Effector memory CD4-positive, alpha-beta T cell (primary cell): ENCODE results near the gene HSF5.

Source experiments
- DNase-seq, 3 donors: peaks; one replicate each; pipeline ENCODE4 v3.0.0-alpha.2; 2020
- H3K27ac ChIP-seq: 2 replicates; pipeline ENCODE4 v1.7.0; 2013; ENCODE audit warnings: mild to moderate bottlenecking, low read length, moderate library complexity; ENCODE audit not compliant: insufficient read depth, poor library complexity, severe bottlenecking
- H3K27me3 ChIP-seq: replicated peaks from 2 replicates; pipeline ENCODE4 v1.7.0; 2013; ENCODE audit warnings: mild to moderate bottlenecking, low read length; ENCODE audit not compliant: insufficient read depth, control insufficient read depth, poor library complexity, severe bottlenecking
- H3K36me3 ChIP-seq: 2 replicates; pipeline ENCODE4 v1.7.0; 2013; ENCODE audit warnings: mild to moderate bottlenecking, low read length, moderate library complexity; ENCODE audit not compliant: control insufficient read depth, insufficient read depth
- H3K4me1 ChIP-seq: 2 replicates; pipeline ENCODE4 v1.7.0; 2013; ENCODE audit warnings: low read length, mild to moderate bottlenecking; ENCODE audit not compliant: control insufficient read depth, insufficient read depth, poor library complexity, severe bottlenecking
- H3K4me3 ChIP-seq: 2 replicates; pipeline ENCODE4 v1.7.0; 2013; ENCODE audit warnings: low read length, low read depth, mild to moderate bottlenecking; ENCODE audit not compliant: insufficient read depth, poor library complexity, severe bottlenecking
- H3K9me3 ChIP-seq: 2 replicates; pipeline ENCODE4 v1.7.0; 2013; ENCODE audit warnings: mild to moderate bottlenecking, low read length, moderate library complexity; ENCODE audit not compliant: control insufficient read depth

HSF5 gene

DNA sequence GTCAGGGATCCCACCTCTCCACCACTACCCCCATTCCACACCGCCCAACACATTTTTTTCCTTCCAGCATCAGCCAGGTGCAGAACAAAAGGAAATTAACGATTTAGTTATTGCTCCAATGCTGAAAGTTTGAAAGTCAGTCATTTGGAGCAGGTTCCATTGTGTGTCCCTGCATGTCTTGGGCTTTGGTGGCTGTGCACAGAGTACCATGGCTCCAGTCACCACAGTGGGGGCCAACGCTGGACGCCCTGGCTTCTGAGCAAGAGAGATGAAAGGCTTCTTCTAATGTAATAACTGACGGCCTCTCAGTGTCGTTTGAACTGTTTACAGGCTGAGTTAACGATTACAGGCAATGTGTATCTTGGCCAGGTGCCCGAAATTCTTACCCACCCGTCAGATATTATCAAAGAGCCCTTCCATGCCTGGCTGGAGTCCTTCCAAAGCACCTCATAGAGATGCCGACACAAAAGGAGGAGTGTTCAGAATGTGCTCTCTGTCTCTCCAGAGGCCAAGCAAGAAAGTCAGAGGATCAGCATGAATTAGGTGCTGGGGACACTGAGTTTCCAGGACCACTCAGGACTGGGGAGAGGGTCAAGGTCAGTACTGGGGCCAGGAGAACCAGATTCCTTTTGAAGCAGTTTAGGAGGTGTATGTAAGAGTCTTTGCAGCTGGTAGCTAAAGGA lies 96.8 kb downstream of the HSF5 start:
- Histone ChIP-seq H3K9me3 (no peaks in the 10 kb centered on the region), H3K4me3 (no peak overlapping the region), H3K27ac (no peak overlapping the region), H3K4me1 (no peaks in the 10 kb centered on the region), H3K36me3 (no peaks in the 10 kb centered on the region), H3K27me3 (no peaks in the 10 kb centered on the region)
- no peak for DNase-seq

DNA sequence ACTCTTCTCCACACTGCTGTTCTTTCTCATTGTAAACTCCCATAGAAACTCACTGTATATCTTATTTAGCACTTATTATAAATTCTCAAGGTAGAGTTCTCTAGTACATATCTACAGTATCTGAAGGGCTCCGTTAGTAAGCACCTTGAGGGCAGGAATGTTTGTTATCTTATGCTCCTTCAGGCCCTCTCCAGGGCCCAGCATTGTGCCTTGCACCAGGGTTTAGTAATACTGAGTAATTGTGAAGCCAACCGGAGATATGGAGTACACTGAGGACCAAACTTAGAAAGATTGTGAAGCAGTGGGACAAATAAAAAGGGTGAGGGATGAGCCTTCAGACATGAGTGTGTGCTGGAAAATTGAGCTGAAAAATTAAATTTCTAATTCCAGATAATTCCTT lies 97.3 kb downstream of the HSF5 start:
- H3K9me3 ChIP-seq: no peaks in the 10 kb centered on the region
- no peak overlapping the region for H3K4me3 ChIP-seq
- no peak for DNase-seq
- H3K4me1 ChIP-seq: no peaks in the 10 kb centered on the region
- no peaks in the 10 kb centered on the region for H3K36me3 ChIP-seq
- H3K27ac ChIP-seq: no peak overlapping the region
- H3K27me3 ChIP-seq: no peaks in the 10 kb centered on the region

DNA sequence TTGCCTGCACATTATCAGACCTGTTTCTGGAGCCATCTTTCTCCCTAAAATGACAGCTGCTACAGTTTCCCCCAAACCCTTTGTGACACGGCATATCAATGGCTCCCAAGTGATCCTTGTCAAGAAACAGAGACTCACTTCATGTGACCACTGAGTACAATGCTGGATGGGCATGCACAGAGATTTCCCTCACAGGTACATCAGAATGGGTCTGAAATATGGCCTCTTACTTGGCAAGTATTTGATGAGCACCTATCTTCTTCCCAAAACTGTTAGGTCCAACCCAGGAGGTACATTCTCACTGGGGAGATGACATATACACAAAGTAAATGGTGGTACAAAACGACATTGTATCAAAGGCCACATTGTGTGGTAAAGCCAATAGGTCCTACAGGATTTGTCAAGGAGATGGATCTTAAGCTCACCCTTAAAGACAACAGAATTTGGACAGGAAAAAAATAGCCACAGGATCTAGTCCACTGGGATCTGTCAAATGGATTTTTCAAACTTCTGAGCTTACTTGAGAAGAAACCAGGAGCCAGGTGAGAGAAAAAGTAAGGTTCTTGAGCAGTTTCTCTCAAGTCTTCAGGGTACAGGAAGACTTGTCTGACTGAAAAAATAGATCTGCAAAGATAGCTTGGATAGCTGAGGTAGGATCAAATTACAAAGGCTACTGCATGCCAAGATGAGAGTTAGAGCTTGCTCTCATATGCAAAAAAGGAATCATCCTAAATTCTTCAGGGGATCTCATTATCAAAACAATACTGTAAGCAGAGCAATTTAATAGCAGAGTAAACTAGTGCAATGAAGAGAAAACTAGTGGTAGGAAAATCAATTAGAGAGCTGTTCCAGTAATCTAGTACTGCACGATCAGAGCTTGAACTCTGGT lies 99.7 kb downstream of the HSF5 start:
- no peak for DNase-seq
- H3K4me3 ChIP-seq: no peak overlapping the region
- no peaks in the 10 kb centered on the region for H3K9me3 ChIP-seq
- H3K36me3 ChIP-seq: no peaks in the 10 kb centered on the region
- H3K4me1 ChIP-seq: no peaks in the 10 kb centered on the region
- no peak overlapping the region for H3K27ac ChIP-seq
- no peaks in the 10 kb centered on the region for H3K27me3 ChIP-seq

DNA sequence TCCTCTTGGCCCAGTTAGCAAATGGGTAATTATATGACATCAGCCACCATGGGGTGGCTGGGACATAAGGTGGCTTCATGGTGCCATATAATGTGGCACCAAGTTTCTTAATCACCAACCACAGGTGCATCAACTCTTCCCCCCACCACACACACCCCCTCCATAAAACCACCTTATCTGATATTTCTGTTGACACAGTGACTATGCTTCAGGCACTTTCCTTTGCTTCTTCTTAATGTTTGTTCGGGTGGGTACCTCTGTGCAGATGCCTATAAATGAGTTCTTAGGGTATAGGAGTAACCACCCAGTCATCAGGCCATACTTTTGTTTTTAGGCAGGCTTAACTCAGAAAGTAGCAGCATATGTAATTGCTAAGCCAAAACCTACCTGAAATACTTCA lies 100.4 kb downstream of the HSF5 start:
- H3K9me3 ChIP-seq: no peaks in the 10 kb centered on the region
- H3K36me3 ChIP-seq: no peaks in the 10 kb centered on the region
- H3K4me3 ChIP-seq: no peak overlapping the region
- no peak for DNase-seq
- H3K4me1 ChIP-seq: peaks cover under 1% of the 10 kb centered on the region
- H3K27ac ChIP-seq: no peak overlapping the region
- H3K27me3 ChIP-seq: no peaks in the 10 kb centered on the region

GRCh38 chr17:58386708-58387107 lies 101.5 kb downstream of the HSF5 start:
- no peaks in the 10 kb centered on the region for H3K27me3 ChIP-seq
- H3K4me1 ChIP-seq: peaks cover 7% of the 10 kb centered on the region
- H3K9me3 ChIP-seq: no peaks in the 10 kb centered on the region
- no peak overlapping the region for H3K27ac ChIP-seq
- H3K4me3 ChIP-seq: no peak overlapping the region
- no peak for DNase-seq
- H3K36me3 ChIP-seq: no peaks in the 10 kb centered on the region

DNA sequence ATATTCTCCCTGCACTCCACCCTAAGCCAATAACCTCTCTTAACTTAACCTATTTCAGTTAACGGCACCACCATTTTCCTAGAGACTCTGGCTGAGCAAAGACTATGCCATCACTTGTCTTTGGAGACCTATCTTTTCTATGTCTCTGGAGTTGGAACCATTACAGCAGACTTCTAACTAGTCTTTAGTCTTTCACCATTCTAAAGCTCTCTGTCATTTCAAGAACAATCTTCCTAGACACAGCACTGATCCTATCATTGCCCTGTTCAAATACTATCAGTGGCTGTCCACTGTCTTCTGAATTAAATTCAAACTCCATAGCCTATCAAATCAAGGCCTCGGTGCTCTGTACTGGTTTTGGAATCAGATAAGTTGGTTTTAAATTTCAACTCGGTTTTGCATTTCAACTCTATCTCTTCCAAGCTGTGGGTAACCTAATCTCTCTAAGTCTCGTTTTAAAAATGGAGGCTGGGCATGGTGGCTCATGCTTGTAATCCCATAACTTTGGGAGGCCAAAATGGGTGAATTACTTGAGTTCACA lies 102.8 kb downstream of the HSF5 start:
- H3K4me1 ChIP-seq: peaks cover 7% of the 10 kb centered on the region
- no peaks in the 10 kb centered on the region for H3K9me3 ChIP-seq
- H3K27ac ChIP-seq: no peak overlapping the region
- no peak for DNase-seq
- H3K4me3 ChIP-seq: no peak overlapping the region
- H3K27me3 ChIP-seq: no peaks in the 10 kb centered on the region
- no peaks in the 10 kb centered on the region for H3K36me3 ChIP-seq

DNA sequence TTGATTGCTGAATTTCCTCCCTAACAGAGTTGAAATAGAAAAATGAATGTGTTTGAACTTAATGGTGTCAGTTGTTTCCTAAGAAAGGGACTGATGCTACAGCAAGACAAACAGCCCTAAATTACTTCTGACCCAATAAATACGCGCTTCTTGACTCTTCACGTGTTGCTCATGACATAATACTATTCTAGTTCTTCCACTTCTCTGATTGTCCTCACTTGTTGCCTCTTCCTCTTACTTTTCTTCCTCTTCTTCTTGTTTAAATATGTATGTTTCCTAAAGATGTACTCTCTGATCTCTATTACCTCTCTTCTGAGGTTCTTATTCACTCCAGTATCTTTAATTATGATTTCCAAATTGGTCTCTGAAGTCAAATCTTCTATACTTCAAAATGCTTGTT lies 103.3 kb downstream of the HSF5 start:
- H3K36me3 ChIP-seq: no peaks in the 10 kb centered on the region
- no peaks in the 10 kb centered on the region for H3K27me3 ChIP-seq
- H3K4me3 ChIP-seq: no peak overlapping the region
- peaks cover 7% of the 10 kb centered on the region for H3K4me1 ChIP-seq
- H3K9me3 ChIP-seq: no peaks in the 10 kb centered on the region
- DNase-seq: no peak
- no peak overlapping the region for H3K27ac ChIP-seq

GRCh38 chr17:58383892-58384462 lies 104.2 kb downstream of the HSF5 start:
- no peaks in the 10 kb centered on the region for H3K27me3 ChIP-seq
- H3K9me3 ChIP-seq: no peaks in the 10 kb centered on the region
- H3K36me3 ChIP-seq: no peaks in the 10 kb centered on the region
- no peak overlapping the region for H3K27ac ChIP-seq
- H3K4me3 ChIP-seq: no peak overlapping the region
- H3K4me1 ChIP-seq: peaks cover 13% of the 10 kb centered on the region
- DNase-seq: no peak

DNA sequence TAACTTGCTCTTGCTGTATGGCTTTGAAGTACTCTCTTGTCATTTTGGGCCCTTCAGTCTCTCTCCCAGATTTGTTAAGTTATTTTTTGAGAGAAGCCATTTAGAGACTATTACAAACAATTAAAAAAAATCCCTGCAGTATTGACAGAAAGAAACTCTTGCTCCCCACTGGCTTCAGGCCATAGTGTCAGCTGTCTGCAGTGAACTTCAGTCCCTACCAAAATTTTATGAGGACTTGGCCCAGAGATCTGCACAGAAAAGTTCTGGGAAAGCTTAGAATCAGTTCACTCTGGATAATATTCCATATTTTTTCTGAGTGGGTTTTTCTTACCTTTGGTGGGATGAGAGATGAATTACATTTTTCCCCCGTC lies 105.4 kb downstream of the HSF5 start:
- Histone ChIP-seq H3K27me3 (no peaks in the 10 kb centered on the region), H3K4me1 (peaks cover 16% of the 10 kb centered on the region), H3K27ac (no peak overlapping the region), H3K4me3 (no peak overlapping the region), H3K9me3 (no peaks in the 10 kb centered on the region), H3K36me3 (no peaks in the 10 kb centered on the region)
- no peak for DNase-seq
